H9 (cell line): ENCODE measurements around the gene ACOT7. TPM values are rescaled to one million over a fixed set of nuclear protein-coding genes. Genes with fewer than 3 reads are reported as not detected.

Experiments
- DNase-seq: peaks from one replicate; pipeline ENCODE4 v3.0.0-alpha.2; 2017
- H2AFZ ChIP-seq: one replicate; pipeline ENCODE4 v1.6.1; 2013; ENCODE audit warnings: mild to moderate bottlenecking, low read length, control low read depth, moderate library complexity
- H2AK5ac ChIP-seq: 2 replicates; pipeline ENCODE4 v1.6.1; 2013; ENCODE audit warnings: low read length, control low read depth, mixed read lengths; ENCODE audit not compliant: insufficient read length
- H2BK120ac ChIP-seq: one replicate; pipeline ENCODE4 v1.6.1; 2013; ENCODE audit warnings: low read depth, mild to moderate bottlenecking, low read length, control low read depth, inconsistent platforms; ENCODE audit not compliant: poor library complexity, severe bottlenecking
- H2BK12ac ChIP-seq: 2 replicates; pipeline ENCODE4 v1.6.1; 2013; ENCODE audit warnings: low read length, control low read depth, mixed read lengths, low read depth; ENCODE audit not compliant: insufficient read length
- H2BK15ac ChIP-seq: 2 replicates; pipeline ENCODE4 v1.6.1; 2013; ENCODE audit warnings: low read depth, low read length, control low read depth
- H2BK20ac ChIP-seq: one replicate; pipeline ENCODE4 v1.6.1; 2013; ENCODE audit warnings: low read depth, mild to moderate bottlenecking, low read length, control low read depth, inconsistent platforms; ENCODE audit not compliant: poor library complexity, severe bottlenecking
- H2BK5ac ChIP-seq: 2 replicates; pipeline ENCODE4 v1.6.1; 2013; ENCODE audit warnings: low read length, control low read depth, mixed read lengths; ENCODE audit not compliant: insufficient read length
- H3K14ac ChIP-seq: 2 replicates; pipeline ENCODE4 v1.6.1; 2013; ENCODE audit warnings: low read length, control low read depth; ENCODE audit not compliant: insufficient read depth
- H3K18ac ChIP-seq: 2 replicates; pipeline ENCODE4 v1.6.1; 2013; ENCODE audit warnings: low read depth, mild to moderate bottlenecking, mixed read lengths, low read length, control low read depth; ENCODE audit not compliant: insufficient read length
- H3K23ac ChIP-seq: 2 replicates; pipeline ENCODE4 v1.6.1; 2013; ENCODE audit warnings: low read length, control low read depth, mixed read lengths, low read depth; ENCODE audit not compliant: insufficient read length
- H3K23me2 ChIP-seq: 2 replicates; pipeline ENCODE4 v1.6.1; 2013; ENCODE audit warnings: low read depth, mild to moderate bottlenecking, mixed read lengths, low read length, control low read depth; ENCODE audit not compliant: insufficient read length, poor library complexity, severe bottlenecking
- H3K27ac ChIP-seq: 2 replicates; pipeline ENCODE4 v1.5.1; 2013; ENCODE audit warnings: low read length, control low read depth, mixed read lengths, low read depth; ENCODE audit not compliant: insufficient read length
- H3K27me3 ChIP-seq: 2 replicates; pipeline ENCODE4 v1.6.1; 2013; ENCODE audit warnings: low read length, control low read depth, inconsistent platforms; ENCODE audit not compliant: insufficient read depth
- H3K4ac ChIP-seq: 2 replicates; pipeline ENCODE4 v1.6.1; 2013; ENCODE audit warnings: low read depth, mild to moderate bottlenecking, control low read depth, inconsistent platforms, low read length, moderate library complexity
- H3K4me1 ChIP-seq: 2 replicates; pipeline ENCODE4 v1.6.1; 2013; ENCODE audit warnings: low read length, control low read depth, inconsistent platforms; ENCODE audit not compliant: insufficient read depth
- H3K4me2 ChIP-seq: 2 replicates; pipeline ENCODE4 v1.6.1; 2013; ENCODE audit warnings: low read length, control low read depth, mixed read lengths; ENCODE audit not compliant: insufficient read length, insufficient read depth
- H3K56ac ChIP-seq: 2 replicates; pipeline ENCODE4 v1.6.1; 2013; ENCODE audit warnings: low read depth, mild to moderate bottlenecking, mixed read lengths, low read length, control low read depth; ENCODE audit not compliant: insufficient read length
- H3K79me1 ChIP-seq: 2 replicates; pipeline ENCODE4 v1.6.1; 2013; ENCODE audit warnings: low read depth, mild to moderate bottlenecking, moderate library complexity, low read length, control low read depth, inconsistent platforms; ENCODE audit not compliant: insufficient read depth, poor library complexity, severe bottlenecking
- H3K79me2 ChIP-seq: 2 replicates; pipeline ENCODE4 v1.6.1; 2013; ENCODE audit warnings: low read length, control low read depth, inconsistent platforms; ENCODE audit not compliant: insufficient read depth
- H3K9ac ChIP-seq: 2 replicates; pipeline ENCODE4 v1.6.1; 2013; ENCODE audit warnings: low read length, control low read depth, mixed read lengths; ENCODE audit not compliant: insufficient read length; ENCODE audit errors: extremely low read depth
- H3K9me3 ChIP-seq: one replicate; pipeline ENCODE4 v1.6.1; 2013; ENCODE audit warnings: low read depth, low read length, inconsistent platforms; ENCODE audit not compliant: control insufficient read depth
- H3T11ph ChIP-seq: one replicate; pipeline ENCODE4 v1.6.1; 2013; ENCODE audit warnings: mild to moderate bottlenecking, low read length, control low read depth, inconsistent platforms
- H4K20me1 ChIP-seq: one replicate; pipeline ENCODE4 v1.6.1; 2013; ENCODE audit not compliant: control insufficient read depth, insufficient read length, insufficient read depth
- H4K5ac ChIP-seq: 2 replicates; pipeline ENCODE4 v1.6.1; 2013; ENCODE audit warnings: low read depth, mild to moderate bottlenecking, mixed read lengths, low read length, control low read depth; ENCODE audit not compliant: insufficient read length
- H4K8ac ChIP-seq: replicated peaks from 2 replicates; pipeline ENCODE4 v1.6.1; 2013; ENCODE audit warnings: low read length, control low read depth, mixed read lengths, low read depth; ENCODE audit not compliant: insufficient read length
- H4K91ac ChIP-seq: 2 replicates; pipeline ENCODE4 v1.6.1; 2013; ENCODE audit warnings: low read depth, mild to moderate bottlenecking, moderate library complexity, mixed read lengths, low read length, control low read depth; ENCODE audit not compliant: insufficient read length
- H3K27ac Mint-ChIP-seq, 3 experiments: 2 replicates in 2 of 3; 3 replicates in 1 of 3; pipeline ENCODE4 v1.8.0; 2020 to 2021; ENCODE audit warnings: mixed read lengths in 3 of 3, mild to moderate bottlenecking in 1 of 3, moderate library complexity in 1 of 3
- H3K27me3 Mint-ChIP-seq: 2 replicates; pipeline ENCODE4 v1.8.0; 2021; ENCODE audit warnings: low read depth, mild to moderate bottlenecking, moderate library complexity, mixed read lengths
- H3K36me3 Mint-ChIP-seq, 3 experiments: 2 replicates in 2 of 3; 3 replicates in 1 of 3; pipeline ENCODE4 v1.8.0; 2020 to 2021; ENCODE audit warnings: low read depth in 3 of 3, mixed read lengths in 3 of 3; ENCODE audit not compliant: insufficient read depth in 1 of 3
- H3K4me1 Mint-ChIP-seq, 2 experiments: 2 replicates each; pipeline ENCODE4 v1.8.0; 2020; ENCODE audit warnings: mixed read lengths in 2 of 2
- H3K4me3 Mint-ChIP-seq, 2 experiments: 2 replicates in 1 of 2; 3 replicates in 1 of 2; pipeline ENCODE4 v1.8.0; 2020 to 2021; ENCODE audit warnings: mild to moderate bottlenecking in 2 of 2, mixed read lengths in 2 of 2, moderate library complexity in 1 of 2
- H3K9me3 Mint-ChIP-seq, 2 experiments: 2 replicates in 1 of 2; 3 replicates in 1 of 2; pipeline ENCODE4 v1.8.0; 2020; ENCODE audit warnings: mild to moderate bottlenecking in 2 of 2, mixed read lengths in 2 of 2, moderate library complexity in 1 of 2
- CTCF ChIP-seq: fragments of 200-600 bp; sonication (generic); conservative IDR thresholded peaks from 3 replicates; pipeline ENCODE4 v1.8.0; 2021; ENCODE audit warnings: antibody characterized with exemption, mild to moderate bottlenecking
- WGBS: extraction: QIAGEN DNeasy Blood & Tissue Kit; methylation state at CpG from one replicate; pipeline ENCODE4 v1.1.7; 2013; ENCODE audit warnings: missing lambda C conversion rate, low lambda C conversion rate, mixed read lengths; ENCODE audit not compliant: insufficient read length; ENCODE audit errors: extremely low coverage; 5-methylcytosine and 5-hydroxymethylcytosine counted together
- total RNA-seq: library from RNA; stranded (reverse); gene quantifications from 2 replicates; pipeline ENCODE4 v1.2.1, GENCODE V29; 2021

ACOT7 gene
- total RNA-seq, 1 experiment from 2014 or later: 87.4 TPM

DNA sequence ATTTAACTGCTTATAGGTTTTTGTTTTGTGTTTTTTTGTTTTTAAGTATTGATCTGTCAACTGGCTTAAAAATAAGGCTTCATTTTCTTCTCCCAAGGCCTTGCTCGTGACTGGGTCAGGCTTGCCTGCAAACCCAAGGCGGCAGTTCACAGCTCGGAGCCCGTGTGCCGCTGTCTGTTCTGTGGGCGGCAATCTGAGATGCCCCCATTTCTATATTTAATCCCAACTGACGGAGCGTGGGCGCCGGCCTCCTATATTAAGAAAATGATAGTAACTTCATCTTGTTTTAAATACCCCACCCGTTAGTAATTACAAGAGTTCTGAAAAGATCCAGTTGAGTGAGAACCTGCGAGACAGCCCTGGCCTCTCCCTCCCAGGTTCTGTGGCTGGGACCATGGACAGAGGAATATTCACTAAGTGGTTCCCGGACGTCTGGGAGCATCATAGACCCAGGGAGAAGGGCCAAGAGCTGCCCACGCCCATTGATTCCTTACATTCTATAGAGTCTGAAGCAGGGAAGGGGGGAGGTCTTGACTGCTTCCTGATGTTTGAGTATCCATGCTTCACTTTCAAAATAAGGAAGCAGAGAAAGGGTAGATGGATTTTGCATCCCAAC is 90.1 kb downstream of the ACOT7 start:
- Mint-ChIP-seq H3K9me3 (peaks cover 22% of the 10 kb centered on the region in 2 experiments; a peak in 4 of 5 replicates), H3K4me3 (no peak overlapping the region), H3K4me1 (no peaks in the 10 kb centered on the region), H3K27ac (no peak overlapping the region; a peak in 1 of 7 replicates), H3K27me3 (no peaks in the 10 kb centered on the region), H3K36me3 (peaks cover 29 to 43% (median 36%) of the 10 kb centered on the region in 3 experiments)
- TF ChIP-seq CTCF: no peak
- Histone ChIP-seq H3K9ac (no peak overlapping the region), H3K4me2 (no peak overlapping the region), H3K9me3 (no peaks in the 10 kb centered on the region), H3K79me1 (no peaks in the 10 kb centered on the region), H2BK15ac (no peak overlapping the region), H2BK5ac (no peak overlapping the region), H3K4ac (no peak overlapping the region), H3K56ac (no peak overlapping the region), H2AFZ (no peak overlapping the region), H3K14ac (no peak overlapping the region; the same call in 1 of the 2 replicates), H2BK120ac (no peak overlapping the region), H4K20me1 (no peaks in the 10 kb centered on the region), H2AK5ac (no peak overlapping the region), H2BK20ac (no peak overlapping the region), H3K23me2 (no peaks in the 10 kb centered on the region), H3K18ac (no peak overlapping the region), H3K79me2 (no peaks in the 10 kb centered on the region), H2BK12ac (no peak overlapping the region), H3K4me1 (no peaks in the 10 kb centered on the region), H3T11ph (no peak overlapping the region), H3K27ac (no peak overlapping the region), H3K23ac (no peak overlapping the region), H4K5ac (no peak overlapping the region), H4K8ac (no peak overlapping the region), H4K91ac (no peak overlapping the region), H3K27me3 (no peaks in the 10 kb centered on the region)
- no peak for DNase-seq
- no CpG with 5 or more reads among the region's 15 CpGs for WGBS
